ENCODE measurements around the gene RPL18. TPM values are rescaled to one million over a fixed set of nuclear protein-coding genes. Genes with fewer than 3 reads are reported as not detected.
"Not testable (repeated sequence)": the region's sequence is repeated elsewhere in the genome, so short reads cannot be mapped to it uniquely, and the experiment has no call there.

Gene RPL18
- polyA plus RNA-seq, 4 donors = 1,107 to 1,584 (median 1,279) TPM

- DNase-seq (ENCODE audit: low read depth in 4 of 4, low spot score in 2 of 4) = peak in 2 of 4 donors; percentile 57 to 61
Observed at GRCh38 chr19:48644839-48645619, 26.1 kb upstream of the RPL18 start.

DNA sequence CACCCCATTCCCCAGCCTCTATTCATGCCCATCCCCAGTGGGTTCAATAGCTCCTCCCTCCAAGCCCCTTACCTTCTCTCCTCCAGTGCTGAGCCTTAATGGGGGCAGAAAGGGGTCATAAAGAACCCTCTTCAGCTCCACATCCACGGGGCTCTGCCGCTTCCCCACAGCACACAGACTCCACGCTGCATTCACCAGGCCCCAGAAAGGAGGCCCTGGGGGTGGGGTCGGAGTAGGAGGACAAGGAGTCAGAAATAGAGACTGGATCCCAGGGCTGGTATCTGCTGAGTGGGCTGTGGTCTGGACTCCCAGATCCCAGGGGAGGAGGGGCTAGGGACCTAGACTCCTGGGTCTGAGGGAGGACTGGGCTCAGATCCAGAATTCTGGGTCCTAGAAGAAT lies 25.4 kb upstream of the RPL18 start:
- no peak for DNase-seq (ENCODE audit: low read depth in 4 of 4, low spot score in 2 of 4)

DNA sequence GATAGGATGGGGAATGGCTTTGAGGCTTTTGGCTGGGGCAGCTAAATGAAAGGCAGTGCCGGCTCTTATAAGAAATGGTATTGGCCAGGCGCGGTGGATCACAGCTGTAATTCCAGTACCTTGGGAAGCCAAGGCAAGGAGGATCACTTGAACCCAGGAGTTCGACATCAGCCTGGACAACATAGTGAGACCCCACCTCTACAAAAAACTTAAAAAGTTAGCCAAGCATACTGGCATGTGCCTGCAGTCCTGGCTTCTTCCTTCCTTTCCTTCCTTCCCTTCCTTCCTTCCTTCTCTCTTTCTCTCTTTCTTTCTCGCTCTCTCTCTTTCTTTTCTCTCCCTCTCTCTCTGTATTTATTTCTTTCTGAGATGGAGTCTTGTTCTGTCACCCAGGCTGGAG lies 23.9 kb upstream of the RPL18 start:
- DNase-seq (ENCODE audit: low read depth in 4 of 4, low spot score in 2 of 4) = no peak

DNA sequence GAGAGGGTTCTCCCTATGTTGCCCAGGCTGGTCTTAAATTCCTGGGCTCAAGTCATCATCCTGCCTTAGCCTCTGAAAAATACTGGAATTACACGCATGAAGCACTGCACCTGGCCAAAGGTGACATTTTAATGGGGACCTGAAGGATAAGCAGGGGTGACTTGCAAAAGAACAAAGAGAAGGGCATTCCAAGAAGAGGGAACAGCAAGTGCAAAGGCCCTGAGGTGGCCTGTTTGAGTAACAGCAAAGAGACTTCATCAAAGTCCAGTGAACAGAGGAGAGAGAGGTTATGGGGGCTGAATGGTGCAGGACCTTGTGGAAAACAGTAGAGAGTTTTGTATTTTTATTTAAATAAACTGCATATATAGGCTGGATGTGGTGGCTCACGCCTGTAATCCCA lies 22.9 kb upstream of the RPL18 start:
- no peak for DNase-seq (ENCODE audit: low read depth in 4 of 4, low spot score in 2 of 4)

GRCh38 chr19:48639483-48640375 lies 20.8 kb upstream of the RPL18 start:
- DNase-seq (ENCODE audit: low read depth in 4 of 4, low spot score in 2 of 4) = no peak

DNA sequence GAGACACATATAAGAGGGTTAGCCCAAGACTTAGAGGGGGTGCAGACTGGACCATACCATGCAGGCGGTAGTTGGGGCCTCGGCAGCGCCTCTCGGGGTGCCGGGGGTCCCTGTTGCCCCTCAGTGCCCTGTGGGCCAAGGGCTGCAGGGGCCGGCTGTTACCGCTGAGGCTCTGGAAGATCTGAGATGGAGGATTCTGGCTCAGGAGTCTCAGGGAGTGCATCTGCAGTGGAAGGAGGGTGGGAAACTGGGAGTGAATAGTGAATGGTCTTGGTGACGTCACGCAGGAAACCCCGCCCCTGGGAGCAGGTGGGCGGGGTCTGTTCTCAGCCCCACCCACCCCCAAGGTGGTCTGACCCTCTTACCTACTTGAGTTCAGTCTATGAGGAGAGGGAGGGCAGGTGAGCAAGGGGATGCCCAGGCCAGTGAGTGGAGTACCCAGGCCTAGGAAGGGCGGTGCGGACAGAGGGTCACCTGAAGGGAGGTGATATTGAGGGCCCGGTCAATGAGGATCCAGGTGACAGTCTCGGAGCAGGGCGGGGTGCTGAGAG lies 19.9 kb upstream of the RPL18 start:
- no peak for DNase-seq (ENCODE audit: low read depth in 4 of 4, low spot score in 2 of 4)

DNA sequence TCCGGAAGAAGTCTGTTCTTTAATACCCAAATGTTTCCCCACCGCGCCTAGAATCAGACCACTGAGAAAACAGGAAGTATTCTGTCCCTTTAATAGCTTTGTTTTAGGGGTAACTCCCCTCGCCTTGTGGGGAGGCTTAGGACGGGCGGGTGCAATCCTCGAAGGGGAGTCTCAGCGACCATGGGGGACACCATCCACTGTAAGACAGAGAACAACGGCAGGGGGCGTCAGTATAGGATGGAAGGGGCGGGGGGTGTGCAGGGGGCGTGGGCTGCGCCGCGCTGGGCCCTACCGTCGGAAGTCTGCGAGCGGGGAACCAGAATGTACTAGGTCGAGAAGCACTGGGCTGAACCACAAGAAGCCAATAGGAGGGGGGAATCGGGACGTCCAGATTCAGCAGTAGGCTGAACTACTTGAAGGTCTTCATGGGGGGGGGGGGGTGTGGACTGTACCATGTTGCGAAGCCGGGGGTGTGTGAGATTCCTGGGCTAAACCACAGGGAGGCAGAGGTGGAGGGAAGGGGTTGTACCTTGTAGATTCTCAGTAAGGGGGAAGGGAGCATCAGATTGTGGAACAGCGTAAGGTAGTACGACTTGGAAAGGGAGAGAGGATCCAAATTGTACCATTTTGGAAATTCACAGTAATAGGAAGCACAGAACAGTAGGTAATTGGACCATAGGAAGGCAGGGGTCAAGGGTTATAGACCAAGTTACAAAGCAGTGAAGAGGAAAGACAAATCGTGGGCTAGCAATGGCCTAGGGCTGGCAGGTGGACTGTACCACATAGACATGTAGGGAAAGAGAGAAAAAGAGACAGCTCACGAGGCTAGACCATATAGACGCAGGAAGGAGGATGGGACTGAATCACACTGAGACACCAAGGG lies 19.2 kb upstream of the RPL18 start:
- peak in 2 of 4 donors; percentile 87 to 89 for DNase-seq (ENCODE audit: low read depth in 4 of 4, low spot score in 2 of 4)

- peak; percentile 97 to 99 (median 97) for DNase-seq (ENCODE audit: low read depth in 4 of 4, low spot score in 2 of 4)
Observed at GRCh38 chr19:48637449-48637947, 18.5 kb upstream of the RPL18 start.

GRCh38 chr19:48636859-48637448 lies 18.0 kb upstream of the RPL18 start, which contains the start of gene DBP:
TSS of gene DBP (minus strand) at chr19:48637379. CDS start at chr19:48636994, 385 bp downstream.
- no peak for DNase-seq (ENCODE audit: low read depth in 4 of 4, low spot score in 2 of 4)

- DNase-seq (ENCODE audit: low read depth in 4 of 4, low spot score in 2 of 4) = no peak
Observed at GRCh38 chr19:48635966-48636858, 17.2 kb upstream of the RPL18 start.

DNA sequence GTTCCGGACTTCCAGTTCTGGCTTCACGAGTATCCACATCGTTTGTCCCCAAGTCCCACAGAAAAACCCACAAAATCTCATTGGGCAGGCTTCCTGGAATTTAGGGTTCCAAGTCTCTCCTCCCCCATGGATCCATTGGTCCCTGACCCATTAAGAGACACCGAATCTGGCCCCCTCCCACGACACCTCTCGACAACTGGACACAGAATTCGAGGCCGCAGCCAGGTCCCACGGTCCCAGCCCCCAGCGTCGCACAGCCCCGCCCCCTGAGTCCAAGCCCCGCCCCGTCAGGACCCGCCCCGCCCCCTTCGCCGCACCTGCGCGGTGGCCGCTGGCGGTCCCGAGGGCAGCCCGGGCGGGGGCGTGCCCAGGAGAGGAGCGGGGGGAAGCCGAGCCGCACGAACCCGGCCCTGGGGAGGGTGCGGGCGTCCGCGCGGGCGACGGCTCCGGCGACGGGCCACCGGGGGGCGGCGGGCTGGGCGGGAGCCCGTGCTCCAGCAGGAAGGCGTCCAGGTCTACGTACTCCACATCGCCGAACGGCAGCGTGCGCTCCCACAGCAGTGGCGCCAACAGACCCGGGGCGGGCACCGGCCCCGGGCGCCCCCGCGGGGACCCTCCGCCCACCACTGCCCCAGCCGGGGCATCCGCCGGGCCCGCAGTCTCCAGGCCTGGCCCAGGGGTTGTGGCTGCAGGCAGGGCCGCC lies 16.4 kb upstream of the RPL18 start:
- no peak for DNase-seq (ENCODE audit: low read depth in 4 of 4, low spot score in 2 of 4)

DNA sequence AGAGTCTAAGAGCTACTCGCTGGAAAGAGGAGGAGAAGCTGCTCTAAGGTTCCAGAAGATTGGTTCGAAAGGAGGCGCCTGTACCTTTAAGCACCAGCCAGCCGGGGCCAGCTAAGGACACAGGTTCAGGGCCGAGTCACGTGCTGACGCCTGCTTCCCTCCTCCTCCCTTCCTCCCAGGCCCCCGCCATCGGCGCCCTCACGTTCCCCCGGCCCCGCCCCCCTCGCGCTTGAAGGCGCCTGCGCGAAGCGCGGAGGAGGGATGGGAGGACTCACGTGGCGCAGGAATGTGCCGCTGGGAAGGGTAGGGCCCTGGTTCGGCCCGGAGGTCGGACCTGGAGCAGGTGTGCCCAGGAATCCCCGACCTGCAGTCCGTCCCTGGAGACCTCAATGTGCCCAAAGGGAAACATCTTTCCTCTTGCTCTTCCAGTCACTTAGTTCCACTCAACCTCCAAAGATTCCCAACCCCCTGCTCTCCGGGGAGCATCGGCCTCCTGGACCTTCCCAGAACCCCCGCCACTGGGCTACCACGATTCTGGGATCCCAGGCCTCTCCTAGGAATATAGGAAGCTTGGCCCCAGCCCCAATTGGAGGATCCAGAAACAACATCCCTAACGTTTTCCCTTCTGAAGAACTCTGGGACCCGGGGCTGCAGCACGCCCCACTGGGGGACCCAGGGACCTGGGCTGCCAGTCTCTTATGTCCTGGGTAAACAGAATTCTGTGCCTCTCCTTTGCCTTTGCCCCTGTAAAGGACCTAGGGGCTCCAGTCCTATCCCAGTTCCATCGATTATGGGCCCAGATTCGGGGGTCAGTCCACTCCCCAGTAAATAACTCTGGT lies 15.7 kb upstream of the RPL18 start:
- DNase-seq (ENCODE audit: low read depth in 4 of 4, low spot score in 2 of 4) = peak in 2 of 4 donors; percentile 90 to 92

GRCh38 chr19:48634036-48634342 lies 15.0 kb upstream of the RPL18 start:
- no peak for DNase-seq (ENCODE audit: low read depth in 4 of 4, low spot score in 2 of 4)

GRCh38 chr19:48633148-48634035 lies 14.4 kb upstream of the RPL18 start:
- no peak for DNase-seq (ENCODE audit: low read depth in 4 of 4, low spot score in 2 of 4)

DNA sequence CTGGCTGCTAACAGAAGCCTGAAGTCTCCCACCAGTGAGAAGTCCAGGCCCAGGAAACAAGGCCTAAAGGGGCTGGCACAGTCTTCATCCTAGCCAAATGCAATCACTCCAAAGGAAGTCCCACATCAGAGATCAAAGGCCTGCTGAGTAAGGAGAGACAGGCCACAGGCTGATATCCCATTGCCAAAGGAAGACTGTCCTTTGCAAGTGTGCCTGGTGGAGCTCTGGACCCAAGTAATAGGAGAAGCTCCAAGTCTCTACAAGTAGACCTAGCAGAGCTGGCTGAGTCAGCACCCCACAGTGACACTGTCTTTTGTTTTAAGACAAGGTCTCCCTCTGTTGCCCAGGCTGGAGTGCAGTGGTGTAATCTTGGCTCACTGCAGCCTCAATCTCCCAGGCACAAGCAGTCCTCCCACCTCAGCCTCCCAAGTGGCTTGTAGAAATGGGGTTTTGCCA lies 13.7 kb upstream of the RPL18 start:
- DNase-seq (ENCODE audit: low read depth in 4 of 4, low spot score in 2 of 4) = no peak

GRCh38 chr19:48632286-48632685 lies 13.3 kb upstream of the RPL18 start:
- not testable (repeated sequence) for DNase-seq (ENCODE audit: low read depth in 4 of 4, low spot score in 2 of 4)

Measured in left renal cortex interstitium (tissue), 4 donors.